Fibroblast of lung (primary cell): ENCODE results near the gene ZCCHC14. TPM values are rescaled to one million over a fixed set of nuclear protein-coding genes. Genes with fewer than 3 reads are reported as not detected.

ENCODE experiments used
- DNase-seq, 2 donors: peaks; one replicate each; pipeline versions ENCODE4 v3.0.0 to v3.0.0-alpha.2; 2010; ENCODE audit warnings: low read depth in 2 of 2
- H2AFZ ChIP-seq: 2 replicates; pipeline ENCODE4 v1.5.1; 2012; ENCODE audit warnings: low read length, control low read depth, inconsistent platforms
- H3K27ac ChIP-seq: 2 replicates; pipeline ENCODE4 v1.5.1; 2011; ENCODE audit warnings: low read length, control low read depth; ENCODE audit not compliant: insufficient read depth
- H3K27me3 ChIP-seq: 2 replicates; pipeline ENCODE4 v1.5.1; 2011; ENCODE audit warnings: mild to moderate bottlenecking, low read length; ENCODE audit not compliant: control insufficient read depth, insufficient read depth
- H3K36me3 ChIP-seq: 2 replicates; pipeline ENCODE4 v1.5.1; 2011; ENCODE audit warnings: low read length; ENCODE audit not compliant: control insufficient read depth, insufficient read depth
- H3K4me1 ChIP-seq: 2 replicates; pipeline ENCODE4 v1.5.1; 2011; ENCODE audit warnings: low read length; ENCODE audit not compliant: control insufficient read depth, insufficient read depth; ENCODE audit errors: extremely low read depth
- H3K4me2 ChIP-seq: 2 replicates; pipeline ENCODE4 v1.5.1; 2011; ENCODE audit warnings: low read length, control low read depth; ENCODE audit not compliant: insufficient read depth; ENCODE audit errors: extremely low read depth
- H3K4me3 ChIP-seq, 4 experiments: fragments of 200-600 bp in 1 of 4; sonication (generic) in 1 of 4; replicated peaks in 1 of 4; 2 replicates each; pipeline ENCODE4 v1.5.1; 2011 to 2016; ENCODE audit warnings: low read length in 4 of 4, low read depth in 3 of 4, mild to moderate bottlenecking in 3 of 4, control low read depth in 2 of 4, inconsistent platforms in 1 of 4, mixed read lengths in 1 of 4; ENCODE audit not compliant: insufficient read depth in 1 of 4; ENCODE audit errors: control extremely low read depth in 1 of 4
- H3K79me2 ChIP-seq: 2 replicates; pipeline ENCODE4 v1.5.1; 2012; ENCODE audit warnings: mild to moderate bottlenecking, low read length, inconsistent platforms; ENCODE audit not compliant: control insufficient read depth, insufficient read depth
- H3K9ac ChIP-seq: 2 replicates; pipeline ENCODE4 v1.5.1; 2011; ENCODE audit warnings: mild to moderate bottlenecking, low read length, control low read depth; ENCODE audit not compliant: insufficient read depth
- H3K9me3 ChIP-seq: 2 replicates; pipeline ENCODE4 v1.5.1; 2012; ENCODE audit warnings: low read depth, low read length; ENCODE audit not compliant: control insufficient read depth, insufficient read depth
- H4K20me1 ChIP-seq: 2 replicates; pipeline ENCODE4 v1.5.1; 2011; ENCODE audit warnings: low read length; ENCODE audit not compliant: control insufficient read depth, insufficient read depth; ENCODE audit errors: extremely low read depth
- CTCF ChIP-seq, 2 donors: IDR thresholded peaks in 1 of 2; conservative IDR thresholded peaks in 1 of 2; 1 replicate in 1 of 2; 2 replicates in 1 of 2; pipeline ENCODE4 v1.5.1; 2011 to 2012; ENCODE audit warnings: low read length in 2 of 2, control low read depth in 1 of 2, inconsistent platforms in 1 of 2, low read depth in 1 of 2, mild to moderate bottlenecking in 1 of 2
- EZH2 ChIP-seq: IDR thresholded peaks from 2 replicates; pipeline ENCODE4 v1.5.1; 2012; ENCODE audit warnings: low read length, control low read depth, mild to moderate bottlenecking; ENCODE audit errors: missing control alignments
- polyA plus RNA-seq, 2 donors: library from polyadenylated mRNA; depleted of rRNA in 1 of 2; stranded (reverse) in 1 of 2; unstranded in 1 of 2; fragments of >200 nt; gene quantifications; 2 replicates each; pipeline ENCODE4 v1.2.1, GENCODE V29; 2011 to 2012; ENCODE audit warnings: missing spikeins in 1 of 2
- total RNA-seq: library from RNA; depleted of rRNA; stranded (reverse); fragments of >200 nt; gene quantifications from 2 replicates; pipeline ENCODE4 v1.2.1, GENCODE V29; 2014

Gene ZCCHC14
- total and polyA plus RNA-seq, 2 donors (not counting 1 experiment from before 2014, with no cell fraction given), result 6.4 to 16.3 TPM

GRCh38 chr16:87502308-87502969, 9.6 kb upstream of the ZCCHC14 start:
- no peak overlapping the region for H3K4me3 ChIP-seq
- TF ChIP-seq EZH2 (no peak), CTCF (conservative IDR thresholded peaks at IDR 0.05 in 1 of 2, IDR thresholded peaks at IDR 0.05 in 1 of 2; ENCODE audit: low read depth in 1 of 2, low read length in 2 of 2) (no peak)
- peaks cover 19% of the 10 kb centered on the region for H3K27me3 ChIP-seq
- no peak overlapping the region for H3K4me2 ChIP-seq
- no peaks in the 10 kb centered on the region for H3K36me3 ChIP-seq
- no peak overlapping the region for H3K27ac ChIP-seq
- H3K4me1 ChIP-seq, result peaks cover 2% of the 10 kb centered on the region
- H3K9ac ChIP-seq, result no peak overlapping the region
- no peaks in the 10 kb centered on the region for H4K20me1 ChIP-seq
- no peak for DNase-seq
- no peaks in the 10 kb centered on the region for H3K9me3 ChIP-seq
- no peak overlapping the region for H2AFZ ChIP-seq
- H3K79me2 ChIP-seq, result no peaks in the 10 kb centered on the region

GRCh38 chr16:87501117-87501516, 8.3 kb upstream of the ZCCHC14 start:
- no peak overlapping the region for H3K4me2 ChIP-seq
- H3K4me1 ChIP-seq, result peaks cover 2% of the 10 kb centered on the region

GRCh38 chr16:87499189-87499486, 6.3 kb upstream of the ZCCHC14 start:
- Histone ChIP-seq H3K4me1 (peaks cover 2% of the 10 kb centered on the region), H3K9ac (no peak overlapping the region), H3K9me3 (no peaks in the 10 kb centered on the region), H4K20me1 (no peaks in the 10 kb centered on the region), H3K4me3 (no peak overlapping the region), H3K27me3 (peaks cover 2% of the 10 kb centered on the region), H2AFZ (no peak overlapping the region), H3K36me3 (no peaks in the 10 kb centered on the region), H3K79me2 (no peaks in the 10 kb centered on the region), H3K4me2 (no peak overlapping the region), H3K27ac (no peak overlapping the region)
- TF ChIP-seq EZH2, result no peak
- TF ChIP-seq CTCF (conservative IDR thresholded peaks at IDR 0.05 in 1 of 2, IDR thresholded peaks at IDR 0.05 in 1 of 2; ENCODE audit: low read depth in 1 of 2, low read length in 2 of 2), result no peak
- DNase-seq, result peak; percentile 57 to 86

More at GRCh38 chr16:87501117-87501516, 8.3 kb upstream of the ZCCHC14 start:
- Histone ChIP-seq H4K20me1 (no peaks in the 10 kb centered on the region), H3K36me3 (no peaks in the 10 kb centered on the region), H3K27ac (no peak overlapping the region), H3K27me3 (peaks cover 10% of the 10 kb centered on the region), H3K9me3 (no peaks in the 10 kb centered on the region), H3K4me3 (no peak overlapping the region), H3K9ac (no peak overlapping the region), H2AFZ (no peak overlapping the region), H3K79me2 (no peaks in the 10 kb centered on the region)
- no peak for DNase-seq
- TF ChIP-seq EZH2 (no peak), CTCF (conservative IDR thresholded peaks at IDR 0.05 in 1 of 2, IDR thresholded peaks at IDR 0.05 in 1 of 2; ENCODE audit: low read depth in 1 of 2, low read length in 2 of 2) (no peak)
